Gastroesophageal sphincter (tissue), 4 donors: ENCODE measurements around the gene L2HGDH. TPM values are rescaled to one million over a fixed set of nuclear protein-coding genes. Genes with fewer than 3 reads are reported as not detected.

ENCODE experiments used
- ATAC-seq: fragments of 150-250 bp; one replicate; pipeline ENCODE4 v1.9.1; 2016; ENCODE audit warnings: mild to moderate bottlenecking, moderate library complexity
- H3K27ac ChIP-seq, 4 donors: fragments of 200-600 bp; sonication (generic) in 3 of 4; 1 replicate in 3 of 4; 2 replicates in 1 of 4; pipeline ENCODE4 v1.5.1; 2016 to 2019
- H3K27me3 ChIP-seq: fragments of 200-600 bp; sonication (generic); one replicate; pipeline ENCODE4 v1.5.1; 2019
- H3K36me3 ChIP-seq, 2 donors: fragments of 200-600 bp; sonication (generic); one replicate each; pipeline ENCODE4 v1.5.1; 2019; ENCODE audit warnings: control low read depth in 1 of 2
- H3K4me1 ChIP-seq, 3 donors: fragments of 200-600 bp; sonication (generic); 1 replicate in 2 of 3; 2 replicates in 1 of 3; pipeline ENCODE4 v1.5.1; 2016 to 2019; ENCODE audit warnings: control low read depth in 2 of 3
- H3K4me3 ChIP-seq, 2 donors: fragments of 200-600 bp; sonication (generic); one replicate each; pipeline ENCODE4 v1.5.1; 2019; ENCODE audit warnings: mild to moderate bottlenecking in 1 of 2, moderate library complexity in 1 of 2
- H3K9me3 ChIP-seq, 3 donors: fragments of 200-600 bp; sonication (generic); one replicate each; pipeline ENCODE4 v1.5.1; 2017 to 2019; ENCODE audit warnings: control low read depth in 2 of 3
- CTCF ChIP-seq, 4 experiments: fragments of 200-600 bp in 2 of 4; fragments of 450-650 bp in 2 of 4; sonication (generic) in 1 of 4; IDR thresholded peaks; one replicate each; pipeline ENCODE4 v1.5.1; 2017 to 2019; ENCODE audit warnings: antibody characterized with exemption in 4 of 4, mild to moderate bottlenecking in 2 of 4, moderate library complexity in 2 of 4
- EP300 ChIP-seq: sonication (generic); formaldehyde crosslinking; IDR thresholded peaks from one replicate; pipeline ENCODE4 v1.6.1; 2017; ENCODE audit warnings: antibody characterized with exemption, mild to moderate bottlenecking
- POLR2A ChIP-seq, 2 donors: fragments of 450-650 bp; IDR thresholded peaks; one replicate each; pipeline ENCODE4 v1.6.1; 2017; ENCODE audit warnings: antibody characterized with exemption in 2 of 2, mild to moderate bottlenecking in 2 of 2, moderate library complexity in 1 of 2
- POLR2AphosphoS5 ChIP-seq: sonication (generic); formaldehyde crosslinking; IDR thresholded peaks from one replicate; pipeline ENCODE4 v1.6.1; 2017; ENCODE audit warnings: antibody characterized with exemption
- WGBS, 2 donors: methylation state at CpG; one replicate each; pipeline ENCODE4 v1.1.5; 2018; ENCODE audit warnings: low coverage in 1 of 2; 5-methylcytosine and 5-hydroxymethylcytosine counted together
- total RNA-seq, 4 donors: library from RNA; depleted of rRNA; stranded (reverse); fragments of >200 nt; gene quantifications; one replicate each; pipeline ENCODE4 v1.1.0, GENCODE V29; 2016

The L2HGDH gene
- total RNA-seq, 4 donors from 2014 or later = 3.4 to 10.2 (median 7.0) TPM

- no peak for ATAC-seq
- TF ChIP-seq POLR2AphosphoS5 = no peak
- TF ChIP-seq EP300 = no peak
- no peak for TF ChIP-seq CTCF (IDR thresholded peaks at IDR 0.05)
- TF ChIP-seq POLR2A (IDR thresholded peaks at IDR 0.05) = no peak
- Histone ChIP-seq H3K36me3 (no peaks in the 10 kb centered on the region), H3K27ac (no peak overlapping the region), H3K27me3 (no peaks in the 10 kb centered on the region), H3K9me3 (no peaks in the 10 kb centered on the region), H3K4me3 (no peak overlapping the region), H3K4me1 (no peaks in the 10 kb centered on the region)
- WGBS, 2 donors = 95 to 99% methylated on average over 5 to 7 of the region's 8 CpGs
Observed at GRCh38 chr14:50303744-50304471, 8.1 kb downstream of the L2HGDH start.

- Histone ChIP-seq H3K36me3 (no peaks in the 10 kb centered on the region), H3K27ac (no peak overlapping the region), H3K9me3 (no peaks in the 10 kb centered on the region), H3K4me3 (no peak overlapping the region), H3K27me3 (no peaks in the 10 kb centered on the region), H3K4me1 (no peaks in the 10 kb centered on the region)
- no peak for ATAC-seq
- TF ChIP-seq CTCF (IDR thresholded peaks at IDR 0.05) (no peak), POLR2A (IDR thresholded peaks at IDR 0.05) (no peak), EP300 (no peak), POLR2AphosphoS5 (no peak)
Observed at GRCh38 chr14:50301914-50302313, 10.1 kb downstream of the L2HGDH start.

- no peaks in the 10 kb centered on the region for H3K9me3 ChIP-seq
- H3K4me3 ChIP-seq = no peak overlapping the region
- H3K4me1 ChIP-seq = no peaks in the 10 kb centered on the region
- ATAC-seq = no peak
- 94 to 100% methylated on average over 2 of the region's 2 CpGs for WGBS, 2 donors
- H3K36me3 ChIP-seq = no peaks in the 10 kb centered on the region
- TF ChIP-seq POLR2AphosphoS5 (no peak), CTCF (IDR thresholded peaks at IDR 0.05) (no peak), EP300 (no peak), POLR2A (IDR thresholded peaks at IDR 0.05) (no peak)
- H3K27ac ChIP-seq = no peak overlapping the region
- no peaks in the 10 kb centered on the region for H3K27me3 ChIP-seq
Observed at GRCh38 chr14:50299585-50299984, 12.4 kb downstream of the L2HGDH start.

- no peak overlapping the region for H3K27ac ChIP-seq
- H3K4me3 ChIP-seq = no peak overlapping the region
- peaks cover 0 to 18% of the 10 kb centered on the region in 2 donors for H3K36me3 ChIP-seq
- H3K9me3 ChIP-seq = no peaks in the 10 kb centered on the region
- ATAC-seq = no peak
- TF ChIP-seq EP300 = no peak
- no peak for TF ChIP-seq CTCF (IDR thresholded peaks at IDR 0.05)
- TF ChIP-seq POLR2AphosphoS5 = no peak
- TF ChIP-seq POLR2A (IDR thresholded peaks at IDR 0.05) = no peak
- no peaks in the 10 kb centered on the region for H3K4me1 ChIP-seq
- H3K27me3 ChIP-seq = no peaks in the 10 kb centered on the region
- WGBS, 2 donors = 80 to 85% methylated on average over 4 to 5 of the region's 5 CpGs
Observed at GRCh38 chr14:50290306-50290705, 21.7 kb downstream of the L2HGDH start.

- peaks cover 0 to 16% of the 10 kb centered on the region in 2 donors for H3K36me3 ChIP-seq
- ATAC-seq = no peak
- TF ChIP-seq EP300 (no peak), CTCF (IDR thresholded peaks at IDR 0.05) (no peak)
- no peaks in the 10 kb centered on the region for H3K4me1 ChIP-seq
- WGBS, 2 donors = 84 to 88% methylated on average over 2 to 5 of the region's 5 CpGs
- H3K27me3 ChIP-seq = no peaks in the 10 kb centered on the region
- no peaks in the 10 kb centered on the region for H3K9me3 ChIP-seq
- H3K27ac ChIP-seq = no peak overlapping the region
- H3K4me3 ChIP-seq = no peak overlapping the region
Observed at GRCh38 chr14:50288146-50288545, 23.9 kb downstream of the L2HGDH start.
